NCI-H1105 (cell line): ENCODE results near the gene LRTM2.
"Not testable (repeated sequence)": the region's sequence is repeated elsewhere in the genome, so short reads cannot be mapped to it uniquely, and the experiment has no call there.

ENCODE experiments used
- DNase-seq: peaks from one replicate; lab custom pipeline; 2025; lab: John Stamatoyannopoulos, UW

LRTM2 gene

DNA sequence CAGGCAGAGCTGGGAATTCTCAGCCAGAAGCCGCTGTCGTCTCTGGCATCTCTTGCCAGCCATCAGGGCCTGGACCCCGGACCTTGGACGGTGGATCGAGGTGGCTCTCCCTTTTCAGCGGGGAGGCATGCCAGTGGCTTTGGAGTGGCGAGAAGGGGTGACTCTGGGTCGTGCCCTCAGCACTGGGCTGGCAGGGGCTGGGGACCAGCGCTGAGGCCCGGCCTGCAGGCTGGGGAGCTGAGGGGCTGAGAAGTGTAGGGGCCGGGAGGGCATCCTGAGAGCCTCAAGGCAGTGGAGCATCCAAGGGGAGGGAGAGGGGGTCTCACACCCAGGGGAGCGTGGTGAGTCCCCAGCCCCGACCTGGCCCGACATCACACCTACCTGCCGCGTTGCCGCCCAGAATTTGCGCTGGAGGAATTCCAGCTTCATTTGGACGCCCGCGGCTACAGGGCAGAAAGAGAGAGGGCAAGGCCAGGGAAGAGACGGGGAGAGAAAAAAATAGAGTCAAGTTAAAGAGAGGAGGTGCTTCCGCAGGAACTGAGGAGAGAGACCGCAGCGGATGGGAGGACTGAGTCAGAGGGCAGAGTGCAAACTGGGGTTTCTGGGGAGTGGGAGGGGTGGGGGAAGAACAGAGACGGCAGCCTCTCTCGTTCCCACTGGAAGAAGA lies 9.0 kb upstream of the LRTM2 start:
- no peak for DNase-seq

DNA sequence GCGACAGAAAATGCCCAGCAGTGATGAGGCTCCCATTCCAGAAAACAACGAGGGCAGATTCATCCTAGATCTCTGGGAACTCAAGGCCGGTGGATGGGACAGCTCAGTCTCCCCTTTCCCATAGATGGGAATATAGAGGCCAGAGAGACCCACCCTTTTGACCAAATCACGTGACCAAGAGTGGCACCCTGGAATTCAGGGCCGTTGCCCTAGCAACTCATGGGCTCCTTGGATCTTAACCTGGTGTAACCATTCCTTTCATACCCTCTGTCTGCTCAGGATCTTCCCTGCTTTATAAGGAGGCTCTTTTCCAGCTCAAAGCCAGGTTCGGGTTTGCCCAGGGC lies 8.4 kb upstream of the LRTM2 start:
- DNase-seq: no peak

DNA sequence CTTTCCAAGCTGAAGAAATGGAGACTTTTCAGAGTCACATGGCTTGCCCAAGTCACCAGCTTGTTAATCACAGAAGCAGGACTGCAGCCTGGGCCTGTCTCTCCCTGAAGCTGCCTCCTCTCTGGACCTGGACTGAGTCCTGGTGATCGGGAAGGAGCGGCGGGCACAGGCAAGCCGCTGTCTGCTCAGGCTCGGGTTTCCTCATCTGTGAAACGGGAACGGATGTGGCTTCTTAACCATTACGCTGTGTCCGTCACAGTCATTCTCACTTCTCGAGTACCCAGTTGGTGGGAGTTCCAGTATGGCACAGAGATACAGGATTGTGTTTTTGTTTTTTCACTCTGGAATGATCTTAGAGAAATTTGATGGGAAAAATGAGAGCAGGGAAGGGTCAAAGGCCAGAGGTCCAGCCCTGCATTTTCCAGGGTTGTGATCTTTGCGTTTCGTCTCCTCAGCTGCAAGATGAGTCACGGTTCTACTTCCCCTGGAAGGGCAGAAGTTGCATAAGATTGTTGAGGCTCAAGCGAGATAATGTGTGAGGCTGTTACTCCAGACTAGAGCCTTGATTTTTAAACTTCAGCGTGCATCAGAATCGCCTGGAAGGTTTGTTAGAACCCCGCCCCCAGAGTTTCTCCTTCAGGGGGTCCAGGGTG lies 7.6 kb upstream of the LRTM2 start:
- DNase-seq: no peak

DNA sequence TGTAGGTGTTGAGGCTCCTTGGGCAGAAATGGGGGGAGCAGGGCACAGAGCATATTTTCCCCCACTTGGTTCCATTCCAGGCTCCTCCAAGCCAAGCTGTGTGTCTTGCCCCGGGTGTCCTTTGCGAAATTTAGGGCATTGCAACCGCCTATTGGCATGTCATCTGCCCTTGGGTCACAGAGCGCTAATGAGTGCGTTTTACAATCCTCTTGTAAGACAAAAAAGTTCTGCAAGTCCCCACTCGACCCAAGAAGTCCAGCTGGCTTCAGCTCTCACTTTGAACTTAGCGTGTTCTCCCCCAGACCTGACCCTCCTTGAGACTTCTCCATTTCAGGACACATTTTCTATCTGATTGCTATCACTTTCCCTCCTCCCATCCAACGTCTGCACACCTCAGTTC lies 6.1 kb upstream of the LRTM2 start:
- no peak for DNase-seq

DNA sequence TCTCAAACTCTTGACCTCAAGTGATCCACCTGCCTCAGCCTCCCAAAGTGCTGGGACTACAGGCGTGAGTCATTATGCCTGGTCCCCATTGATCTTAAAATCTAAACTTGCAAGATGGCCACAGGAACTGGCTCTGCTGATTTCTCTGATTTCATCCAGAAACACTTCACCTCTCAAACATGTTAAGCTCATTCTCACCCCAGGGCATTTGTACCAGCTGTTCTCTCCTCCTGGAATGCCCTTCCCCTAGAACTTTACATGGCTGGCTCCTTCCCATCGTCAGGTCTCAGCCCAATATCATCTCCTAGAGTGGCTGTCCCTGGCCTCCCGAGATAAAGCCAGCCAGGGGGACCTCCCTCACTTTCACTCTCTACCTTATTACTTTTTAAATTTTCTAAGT lies 5.3 kb upstream of the LRTM2 start:
- DNase-seq: no peak

DNA sequence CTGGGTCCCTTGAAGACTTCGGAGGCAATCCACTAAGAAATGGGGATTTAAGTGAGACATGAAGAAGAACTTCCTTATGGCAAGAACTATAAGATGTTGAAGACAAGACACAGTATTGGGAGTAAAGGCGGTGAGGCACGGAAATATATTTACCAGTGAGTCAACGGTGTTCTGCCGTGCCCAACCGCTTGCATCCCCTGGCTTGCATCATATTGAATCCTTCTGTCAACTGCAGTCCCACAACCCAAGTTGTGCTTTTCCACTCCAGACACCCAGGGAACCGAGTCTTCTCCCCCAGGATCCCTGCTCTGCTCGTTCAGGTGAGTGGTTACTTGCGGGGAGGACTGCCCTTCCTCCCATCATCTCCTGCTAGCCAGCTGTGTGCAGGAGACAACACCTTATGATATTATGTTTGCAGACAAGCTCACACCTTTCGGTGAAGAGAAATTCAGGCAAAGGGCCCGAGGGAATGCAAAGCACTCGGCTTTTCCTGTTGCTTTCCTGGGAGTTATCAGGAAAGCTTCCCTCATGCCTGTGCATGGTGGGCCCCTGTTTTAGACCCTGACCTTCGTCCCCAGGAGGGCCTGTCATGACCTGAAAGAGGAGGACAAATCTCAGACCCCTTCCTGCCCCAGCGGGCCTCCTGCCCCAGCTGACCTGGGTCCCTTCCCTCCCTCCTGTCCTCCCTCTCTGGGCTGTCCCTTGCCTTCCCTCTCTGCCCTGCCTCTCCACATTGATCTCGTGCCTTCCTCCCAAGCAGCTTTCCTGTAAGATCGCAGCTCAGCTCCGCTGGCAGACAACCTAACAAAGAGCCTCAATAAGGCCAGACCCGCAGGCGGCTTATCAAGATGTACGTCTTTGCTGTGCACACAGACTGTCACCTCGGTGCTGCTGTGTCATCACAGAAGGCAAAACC lies 4.3 kb upstream of the LRTM2 start:
- DNase-seq: no peak

DNA sequence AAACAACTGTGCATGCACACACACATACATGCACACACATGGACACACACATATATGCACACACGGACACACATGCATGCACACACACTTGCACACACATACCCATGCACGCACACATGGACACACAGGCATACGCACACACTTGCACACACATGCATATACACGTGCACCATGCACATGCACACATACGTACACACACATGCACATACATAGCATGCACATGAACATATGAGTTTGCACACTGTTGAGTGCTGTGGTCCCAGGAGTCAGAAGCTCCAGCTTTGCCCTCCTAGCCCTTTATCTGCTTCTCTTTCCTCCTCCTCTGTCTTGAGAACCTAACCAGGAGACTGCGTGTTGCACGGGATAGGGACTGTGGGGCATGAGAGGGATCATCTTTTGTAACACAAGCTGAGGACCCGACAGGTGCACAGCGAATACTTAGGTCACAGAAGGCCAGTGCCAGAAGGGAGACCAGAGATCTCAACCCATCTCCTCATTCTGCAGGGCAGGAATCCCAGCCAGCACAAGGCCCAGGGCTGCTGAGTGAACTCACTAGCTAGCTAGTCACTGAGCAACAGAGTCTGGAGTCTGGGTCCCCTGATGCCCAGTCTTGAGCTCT lies 3.5 kb upstream of the LRTM2 start:
- no peak for DNase-seq

DNA sequence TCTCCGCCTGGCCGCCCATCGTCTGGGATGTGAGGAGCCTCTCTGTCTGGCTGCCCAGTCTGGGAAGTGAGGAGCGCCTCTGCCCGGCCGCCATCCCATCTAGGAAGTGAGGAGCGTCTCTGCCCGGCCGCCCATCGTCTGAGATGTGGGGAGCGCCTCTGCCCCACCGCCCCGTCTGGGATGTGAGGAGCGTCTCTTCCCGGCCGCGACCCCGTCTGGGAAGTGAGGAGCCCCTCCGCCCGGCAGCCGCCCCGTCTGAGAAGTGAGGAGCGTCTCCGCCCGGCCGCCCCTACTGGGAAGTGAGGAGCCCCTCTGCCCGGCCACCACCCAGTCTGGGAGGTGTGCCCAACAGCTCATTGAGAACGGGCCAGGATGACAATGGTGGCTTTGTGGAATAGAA lies 2.4 kb upstream of the LRTM2 start:
- not testable (repeated sequence) for DNase-seq

DNA sequence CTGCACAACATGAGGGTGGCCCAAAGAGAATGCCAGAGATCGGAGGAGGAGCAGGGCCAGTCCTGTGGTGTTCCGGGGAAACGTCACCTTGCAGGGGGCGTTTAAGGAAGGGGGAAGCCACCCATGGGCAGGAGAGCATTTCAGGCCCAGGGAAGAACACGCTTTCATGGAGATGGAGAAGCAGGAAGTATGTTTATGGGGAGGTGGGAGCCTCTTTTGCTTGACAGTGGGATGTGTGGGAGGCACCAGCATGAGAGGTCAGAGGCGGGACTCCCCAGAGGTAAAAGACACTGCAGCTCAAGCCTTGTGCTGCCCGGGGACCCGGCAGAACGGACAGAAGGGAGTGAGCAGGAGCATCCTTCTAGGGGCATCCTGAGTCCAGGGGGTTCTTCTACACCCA lies 1.3 kb upstream of the LRTM2 start:
- no peak for DNase-seq

DNA sequence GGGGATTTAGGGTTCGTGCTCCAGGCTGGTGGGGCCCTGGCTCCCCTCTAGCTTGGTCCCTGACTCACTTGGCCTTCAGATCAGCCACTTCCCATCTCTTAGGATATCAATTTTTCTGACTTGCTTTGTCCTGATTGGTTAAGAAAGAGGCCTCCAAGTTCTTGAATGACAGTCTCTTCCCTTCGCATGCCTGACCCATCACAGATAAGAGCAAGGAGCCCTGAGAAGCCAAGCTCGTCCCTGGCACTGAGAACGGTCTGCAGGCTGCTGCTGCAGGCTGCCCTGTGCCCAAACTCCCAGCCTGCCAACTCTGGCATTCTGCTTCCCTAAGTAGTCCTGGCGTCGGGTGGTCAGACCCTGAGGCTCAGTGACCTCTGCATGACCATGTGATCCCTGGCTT lies 794 bp upstream of the LRTM2 start:
- DNase-seq: no peak

DNA sequence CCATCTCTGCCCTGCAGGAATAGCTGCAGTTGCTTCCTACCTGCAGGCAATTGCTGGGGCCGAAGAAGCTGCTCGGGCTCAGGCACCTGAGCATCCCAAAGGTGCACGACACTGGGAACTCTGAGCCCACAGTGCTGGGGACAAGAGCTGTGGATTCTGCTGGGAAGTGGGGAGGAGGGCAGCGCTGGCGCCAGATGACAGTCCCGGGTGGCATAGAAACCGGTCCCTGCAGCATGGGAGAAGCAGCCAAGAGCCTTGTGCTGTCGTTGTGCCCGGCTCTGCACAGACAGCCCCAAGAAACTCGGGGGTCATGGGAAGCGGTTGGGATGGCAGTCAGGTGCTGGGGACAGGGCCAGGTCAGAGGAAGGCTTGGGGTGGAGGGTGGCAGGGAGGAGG lies 529 bp downstream of the LRTM2 start:
- no peak for DNase-seq

DNA sequence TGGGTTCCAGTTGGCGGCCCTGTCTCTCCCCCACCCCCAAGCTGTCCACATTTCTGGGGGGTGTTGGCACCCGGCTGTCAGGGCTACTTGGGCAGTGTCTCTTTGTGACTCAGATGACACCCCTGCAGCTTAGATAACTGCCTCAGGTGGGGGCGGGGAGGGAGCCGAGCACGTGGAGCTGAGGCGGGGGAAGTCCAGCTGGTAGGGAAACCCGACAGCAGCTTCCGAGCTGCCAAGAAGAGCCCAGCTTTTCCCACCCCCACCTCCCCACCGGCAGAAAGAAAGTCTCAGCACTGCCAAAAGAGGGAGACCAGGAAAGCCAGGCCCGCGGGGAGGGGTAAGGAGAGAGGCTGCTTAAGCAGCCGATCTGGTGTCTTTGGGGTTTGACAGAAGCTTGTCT lies 1.4 kb downstream of the LRTM2 start:
- DNase-seq: no peak

DNA sequence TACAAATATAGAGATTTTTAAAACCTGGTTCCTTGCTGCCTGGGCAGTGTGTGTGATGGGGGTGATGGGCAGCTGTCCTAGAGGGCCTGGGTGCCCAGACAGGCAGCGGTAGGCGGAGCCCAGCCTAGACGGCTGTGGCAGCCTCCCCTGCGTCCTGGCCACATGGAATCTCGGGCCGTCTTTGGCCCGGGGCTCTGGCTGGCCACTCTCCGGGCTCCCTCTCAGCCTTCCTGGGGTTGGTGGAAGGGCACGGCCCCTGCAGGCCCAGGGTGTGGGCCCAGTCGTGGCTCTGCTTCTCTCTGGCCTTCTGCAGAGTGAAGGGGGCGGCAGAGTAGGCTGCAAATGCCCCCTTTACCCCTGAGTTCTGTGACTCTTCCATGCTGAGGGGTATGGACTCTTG lies 2.3 kb downstream of the LRTM2 start:
- no peak for DNase-seq

DNA sequence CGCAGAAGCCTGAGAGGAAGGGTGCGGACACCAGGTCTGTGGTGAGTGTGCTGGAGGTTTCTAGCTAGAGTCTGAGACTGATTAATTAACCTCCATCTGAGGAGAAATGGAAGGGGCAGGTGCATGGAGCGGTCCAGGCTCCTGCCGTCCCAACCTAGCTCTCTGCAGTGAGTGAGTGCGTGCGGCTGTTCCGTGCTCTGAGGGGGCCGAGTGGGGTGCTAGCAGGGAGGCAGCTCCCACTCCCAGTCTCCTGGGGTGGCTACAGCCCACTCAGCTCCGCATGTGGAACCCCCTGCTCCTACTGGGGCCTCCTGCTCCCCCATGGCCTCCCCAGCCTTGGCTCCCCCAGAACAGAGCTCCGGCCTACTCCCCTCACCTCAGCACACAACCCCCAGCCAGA lies 2.9 kb downstream of the LRTM2 start:
- DNase-seq: no peak

DNA sequence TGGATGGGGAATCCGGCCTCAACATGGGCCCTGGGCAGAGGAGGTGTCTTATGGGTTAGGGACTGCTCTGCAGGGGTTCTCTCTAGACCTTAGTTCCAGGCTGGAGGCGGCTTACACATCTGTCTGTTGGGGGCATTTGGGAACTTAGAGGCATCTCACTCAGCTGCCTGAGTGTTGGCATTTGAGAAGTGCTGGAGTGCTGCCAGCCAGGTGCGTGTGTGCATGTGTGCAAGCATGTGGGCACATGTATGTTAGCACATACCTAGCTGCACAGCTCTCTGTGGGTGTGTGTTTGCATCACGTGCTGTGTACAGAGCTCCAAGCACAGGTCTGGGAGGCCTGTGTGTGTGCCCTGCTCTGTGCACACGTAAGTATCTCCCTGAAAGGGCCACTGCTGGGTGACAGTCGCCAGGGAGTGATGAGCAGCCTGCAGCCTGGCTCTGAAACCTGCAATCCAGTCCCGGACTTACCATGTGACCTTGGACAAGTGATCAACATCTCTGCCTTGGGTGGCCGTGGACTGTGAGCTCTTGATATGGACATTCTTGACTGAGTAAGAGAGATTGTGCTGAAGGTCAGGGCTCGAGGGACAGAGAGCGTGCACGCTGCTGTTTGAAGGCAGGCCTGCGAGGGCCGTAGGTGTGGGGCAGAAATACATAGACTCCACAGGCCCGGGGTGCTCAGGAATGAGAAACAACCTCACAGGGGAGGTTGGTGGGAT lies 5.2 kb downstream of the LRTM2 start:
- no peak for DNase-seq

DNA sequence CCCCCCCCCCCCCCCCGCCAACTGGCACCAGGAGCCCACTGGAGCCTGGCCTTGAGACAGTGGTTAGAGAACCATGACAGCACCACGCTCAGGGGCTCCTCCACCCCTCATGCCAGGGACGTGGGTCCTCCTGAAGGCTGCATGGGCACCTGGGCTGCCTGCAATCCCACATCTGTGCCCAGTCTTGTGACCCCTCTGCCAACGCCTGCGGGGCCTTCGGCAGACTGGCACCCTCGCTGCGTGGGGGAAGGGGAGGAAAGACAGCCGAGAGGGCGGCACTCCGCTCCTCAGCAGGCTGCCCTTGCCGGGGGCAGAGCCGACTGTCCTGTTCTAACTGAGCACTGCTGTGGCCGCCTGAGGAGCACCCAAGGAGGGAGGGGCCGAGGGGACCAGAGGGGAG lies 6.0 kb downstream of the LRTM2 start:
- DNase-seq: no peak

DNA sequence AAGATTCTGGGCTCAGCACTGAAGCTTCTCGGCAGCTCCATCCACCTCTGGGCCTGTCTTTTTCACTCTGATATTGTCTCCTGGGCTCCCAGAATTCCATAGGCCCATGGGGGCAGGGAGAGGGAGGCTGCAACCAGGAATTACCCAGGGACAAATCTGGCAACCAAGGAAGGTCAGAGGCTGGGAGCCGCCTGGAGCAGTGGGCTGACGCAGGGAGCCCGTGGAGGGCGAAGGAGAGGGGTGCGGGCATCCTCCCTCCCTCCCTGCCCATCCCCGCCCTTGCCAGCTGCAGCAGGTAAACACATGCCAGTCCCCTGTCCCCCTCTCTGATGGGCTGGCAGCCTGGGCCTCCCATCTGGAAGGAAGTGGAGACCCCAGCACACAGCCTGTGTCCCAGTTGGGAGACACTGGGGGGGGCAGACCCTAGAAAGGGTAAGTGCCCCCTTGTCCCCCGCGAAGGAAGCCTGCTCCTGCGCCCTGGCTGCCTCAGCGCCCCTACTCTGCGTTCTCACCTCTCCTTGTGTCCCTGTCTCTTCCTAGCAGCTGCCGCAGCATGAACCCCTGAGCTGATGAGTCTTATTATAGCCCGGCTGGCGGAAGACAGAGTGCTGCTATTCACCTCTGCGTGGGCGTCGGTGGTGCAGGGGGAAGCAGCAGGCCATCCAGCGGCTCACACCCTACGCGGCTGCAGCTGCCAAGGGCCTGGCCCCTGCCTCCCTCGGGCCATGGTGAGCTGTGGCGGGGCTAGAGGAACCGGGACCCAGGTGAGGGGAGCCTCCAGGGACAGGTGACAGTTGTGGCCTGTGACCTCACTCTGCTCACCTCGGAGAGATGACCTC lies 6.7 kb downstream of the LRTM2 start:
- no peak for DNase-seq

DNA sequence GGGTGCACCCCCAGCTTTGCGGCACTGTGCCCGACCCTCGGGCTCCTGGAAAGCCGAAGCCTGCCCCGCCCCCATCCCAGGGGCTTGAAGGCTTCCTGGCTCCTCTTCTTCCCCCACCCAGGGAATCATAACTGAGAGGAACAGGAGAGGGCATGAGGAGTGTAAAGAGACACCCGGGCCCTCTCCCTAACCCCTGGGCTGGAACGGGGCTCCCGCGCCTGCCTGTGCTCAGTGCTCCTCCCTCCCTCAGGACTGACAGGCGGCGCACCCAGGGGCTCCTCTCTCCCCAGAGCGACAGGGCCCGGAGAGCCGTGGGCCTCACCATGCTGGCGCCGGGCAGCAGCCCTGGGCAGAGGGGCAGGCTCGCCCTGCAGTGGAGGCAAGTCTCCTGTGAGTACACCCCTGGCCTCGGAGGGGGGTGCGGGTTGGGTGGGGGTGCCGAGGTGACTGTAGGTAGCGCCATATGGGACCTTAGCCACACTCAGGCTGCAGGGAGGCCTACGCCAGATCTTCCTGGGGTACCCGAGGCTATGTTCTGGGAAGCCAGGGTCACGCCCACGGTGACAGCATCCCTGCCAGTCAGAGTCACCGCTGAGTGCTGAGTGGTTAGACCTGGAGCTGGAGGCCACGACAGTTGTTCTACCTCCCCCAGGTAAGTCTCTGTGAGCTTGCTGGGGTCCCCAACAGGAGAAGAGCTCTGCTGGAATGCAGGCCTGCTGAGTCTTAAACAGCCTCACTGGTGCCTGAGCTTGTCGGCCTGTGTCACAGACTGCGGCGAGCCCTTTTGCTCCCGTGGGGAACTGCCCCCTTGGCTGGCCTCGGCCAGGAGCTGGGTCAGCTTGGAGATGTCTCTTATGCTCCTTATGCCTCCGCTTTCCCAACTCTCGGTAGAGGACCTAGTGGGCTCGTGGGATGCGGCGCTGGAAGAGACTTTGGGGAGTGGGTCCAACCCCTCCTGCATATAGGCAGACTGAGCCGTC lies 7.8 kb downstream of the LRTM2 start:
- DNase-seq: no peak

DNA sequence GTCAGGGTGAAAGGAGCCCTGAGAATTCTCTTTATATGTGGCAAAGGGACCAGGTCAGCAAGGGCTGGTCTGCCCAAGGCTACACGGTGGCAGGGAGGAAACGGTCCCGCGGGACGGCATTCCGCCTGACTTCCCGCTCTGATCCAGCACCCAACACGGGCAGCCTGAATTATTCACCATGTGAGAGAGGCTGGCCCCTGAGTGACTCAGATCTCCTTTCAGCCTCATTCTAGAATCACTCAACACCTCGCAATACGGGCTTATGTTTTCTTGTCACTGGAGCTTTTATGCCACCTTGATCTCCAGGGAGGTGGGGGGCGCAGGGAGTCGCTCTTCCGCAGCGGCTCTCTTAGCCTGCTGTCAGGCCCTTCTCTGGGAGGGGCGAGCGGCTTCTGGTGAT lies 8.5 kb downstream of the LRTM2 start:
- DNase-seq: no peak

DNA sequence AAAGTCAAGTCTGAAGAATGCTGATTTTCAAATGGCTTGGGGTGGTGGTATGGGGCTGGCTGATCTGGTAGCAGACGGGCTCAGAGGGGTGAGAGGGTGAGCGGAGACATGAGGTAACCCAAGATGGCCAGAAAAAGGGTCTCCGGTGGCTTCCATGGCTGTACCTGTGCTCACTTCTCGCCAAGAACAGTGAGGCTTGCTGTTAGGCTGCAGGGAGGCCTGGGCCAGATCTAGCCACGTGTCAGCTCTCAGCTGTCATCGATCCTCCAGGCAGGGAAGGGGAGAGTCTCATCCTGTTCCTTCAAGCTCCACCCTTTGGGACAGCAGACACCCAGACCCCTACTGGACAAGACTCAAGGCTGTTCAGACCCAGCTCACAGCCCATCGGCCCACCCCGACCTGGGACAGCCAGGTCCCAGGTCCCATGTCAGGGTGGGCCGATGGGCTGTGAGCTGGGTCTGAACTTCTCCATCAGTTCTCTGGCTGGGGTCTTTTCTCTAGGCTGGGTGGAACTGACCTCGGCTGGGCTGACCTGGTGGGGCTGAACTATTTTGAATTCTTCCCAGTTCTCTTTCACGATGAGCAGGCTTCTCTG lies 9.0 kb downstream of the LRTM2 start:
- no peak for DNase-seq
